ENCODE measurements around the gene CLCC1. TPM values are rescaled to one million over a fixed set of nuclear protein-coding genes. Genes with fewer than 3 reads are reported as not detected.

CLCC1 gene
- total RNA-seq, 1 experiment from 2014 or later, result 14.3 TPM

DNA sequence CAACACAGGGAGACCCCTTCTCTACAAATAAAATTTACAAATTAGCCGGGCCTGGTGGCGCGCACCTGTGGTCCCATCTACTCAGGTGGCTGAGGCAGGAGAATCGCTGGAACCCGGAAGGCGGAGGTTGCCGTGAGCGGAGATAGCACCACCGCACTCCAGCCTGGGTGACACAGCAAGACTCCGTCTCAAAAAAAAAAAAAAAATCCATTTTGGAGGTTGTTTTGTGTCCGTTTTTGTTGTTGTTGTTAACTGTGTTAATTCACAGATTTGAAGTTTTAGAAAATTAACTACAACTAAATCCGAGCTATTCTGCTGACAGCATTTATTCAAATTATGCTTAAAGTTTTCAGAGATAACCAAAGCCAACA is 618 bp downstream of the CLCC1 start:
- ChIA-PET POLR2A (no interaction called here), CTCF (no interaction called here), RAD21 (ENCODE audit: low non-redundant PET in 1 of 2, low total read pairs in 2 of 2, uncharacterized antibody in 2 of 2, unreplicated experiment in 2 of 2) (interaction anchor here in 1 of 2 experiments (0.6 kb wide), 1 partner anchor 189 kb away, joined by 3 read pairs; no protein-coding TSS in a partner anchor)
- Histone ChIP-seq H3K9ac (ENCODE audit: low read length) (peak overlapping the region; percentile 83), H2AFZ (ENCODE audit: low read depth, low read length, poor library complexity, severe bottlenecking) (no peak overlapping the region), H3K9me3 (ENCODE audit: control insufficient read depth in 1 of 2, insufficient read depth in 1 of 2, low read depth in 1 of 2, low read length in 2 of 2) (no peaks in the 10 kb centered on the region), H3K27ac (ENCODE audit: low read depth, low read length) (peak overlapping the region; percentile 95), H4K20me1 (ENCODE audit: insufficient read depth) (no peaks in the 10 kb centered on the region), H3K9me2 (ENCODE audit: insufficient read depth) (no peaks in the 10 kb centered on the region), H3K79me2 (ENCODE audit: insufficient read depth, low read length) (peaks cover 43% of the 10 kb centered on the region), H3K27me3 (ENCODE audit: insufficient read depth, low read length) (no peaks in the 10 kb centered on the region), H3K36me3 (ENCODE audit: control insufficient read depth in 1 of 2, insufficient read depth in 2 of 2, low read length in 2 of 2) (no peaks in the 10 kb centered on the region; a peak in 2 of 4 replicates), H3K4me1 (ENCODE audit: control insufficient read depth in 1 of 2, insufficient read depth in 2 of 2, low read length in 2 of 2) (peaks cover 4 to 16% of the 10 kb centered on the region in 2 experiments; a peak in 3 of 4 replicates), H3K4me3 (replicated peaks in 1 of 2; ENCODE audit: low read depth in 1 of 2, low read length in 2 of 2) (peak overlapping the region; percentile 77 to 87), H3K4me2 (ENCODE audit: low read length) (peak overlapping the region; percentile 86)
- DNase-seq (ENCODE audit: low read depth, low spot score) (no peak), ATAC-seq (peak; percentile 34; the same call in 1 of the 2 replicates)
- TF ChIP-seq EGR1 (IDR thresholded peaks at IDR 0.05; ENCODE audit: low read depth), result no peak
- TF ChIP-seq, protein P1, sequence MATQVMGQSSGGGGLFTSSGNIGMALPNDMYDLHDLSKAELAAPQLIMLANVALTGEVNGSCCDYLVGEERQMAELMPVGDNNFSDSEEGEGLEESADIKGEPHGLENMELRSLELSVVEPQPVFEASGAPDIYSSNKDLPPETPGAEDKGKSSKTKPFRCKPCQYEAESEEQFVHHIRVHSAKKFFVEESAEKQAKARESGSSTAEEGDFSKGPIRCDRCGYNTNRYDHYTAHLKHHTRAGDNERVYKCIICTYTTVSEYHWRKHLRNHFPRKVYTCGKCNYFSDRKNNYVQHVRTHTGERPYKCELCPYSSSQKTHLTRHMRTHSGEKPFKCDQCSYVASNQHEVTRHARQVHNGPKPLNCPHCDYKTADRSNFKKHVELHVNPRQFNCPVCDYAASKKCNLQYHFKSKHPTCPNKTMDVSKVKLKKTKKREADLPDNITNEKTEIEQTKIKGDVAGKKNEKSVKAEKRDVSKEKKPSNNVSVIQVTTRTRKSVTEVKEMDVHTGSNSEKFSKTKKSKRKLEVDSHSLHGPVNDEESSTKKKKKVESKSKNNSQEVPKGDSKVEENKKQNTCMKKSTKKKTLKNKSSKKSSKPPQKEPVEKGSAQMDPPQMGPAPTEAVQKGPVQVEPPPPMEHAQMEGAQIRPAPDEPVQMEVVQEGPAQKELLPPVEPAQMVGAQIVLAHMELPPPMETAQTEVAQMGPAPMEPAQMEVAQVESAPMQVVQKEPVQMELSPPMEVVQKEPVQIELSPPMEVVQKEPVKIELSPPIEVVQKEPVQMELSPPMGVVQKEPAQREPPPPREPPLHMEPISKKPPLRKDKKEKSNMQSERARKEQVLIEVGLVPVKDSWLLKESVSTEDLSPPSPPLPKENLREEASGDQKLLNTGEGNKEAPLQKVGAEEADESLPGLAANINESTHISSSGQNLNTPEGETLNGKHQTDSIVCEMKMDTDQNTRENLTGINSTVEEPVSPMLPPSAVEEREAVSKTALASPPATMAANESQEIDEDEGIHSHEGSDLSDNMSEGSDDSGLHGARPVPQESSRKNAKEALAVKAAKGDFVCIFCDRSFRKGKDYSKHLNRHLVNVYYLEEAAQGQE (IDR thresholded peaks at IDR 0.05; ENCODE audit: low read depth), result no peak
- TF ChIP-seq, protein P2, sequence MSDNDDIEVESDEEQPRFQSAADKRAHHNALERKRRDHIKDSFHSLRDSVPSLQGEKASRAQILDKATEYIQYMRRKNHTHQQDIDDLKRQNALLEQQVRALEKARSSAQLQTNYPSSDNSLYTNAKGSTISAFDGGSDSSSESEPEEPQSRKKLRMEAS (IDR thresholded peaks at IDR 0.05), result no peak
- TF ChIP-seq ZFX (IDR thresholded peaks at IDR 0.05), result no peak
- TF ChIP-seq, protein P3, sequence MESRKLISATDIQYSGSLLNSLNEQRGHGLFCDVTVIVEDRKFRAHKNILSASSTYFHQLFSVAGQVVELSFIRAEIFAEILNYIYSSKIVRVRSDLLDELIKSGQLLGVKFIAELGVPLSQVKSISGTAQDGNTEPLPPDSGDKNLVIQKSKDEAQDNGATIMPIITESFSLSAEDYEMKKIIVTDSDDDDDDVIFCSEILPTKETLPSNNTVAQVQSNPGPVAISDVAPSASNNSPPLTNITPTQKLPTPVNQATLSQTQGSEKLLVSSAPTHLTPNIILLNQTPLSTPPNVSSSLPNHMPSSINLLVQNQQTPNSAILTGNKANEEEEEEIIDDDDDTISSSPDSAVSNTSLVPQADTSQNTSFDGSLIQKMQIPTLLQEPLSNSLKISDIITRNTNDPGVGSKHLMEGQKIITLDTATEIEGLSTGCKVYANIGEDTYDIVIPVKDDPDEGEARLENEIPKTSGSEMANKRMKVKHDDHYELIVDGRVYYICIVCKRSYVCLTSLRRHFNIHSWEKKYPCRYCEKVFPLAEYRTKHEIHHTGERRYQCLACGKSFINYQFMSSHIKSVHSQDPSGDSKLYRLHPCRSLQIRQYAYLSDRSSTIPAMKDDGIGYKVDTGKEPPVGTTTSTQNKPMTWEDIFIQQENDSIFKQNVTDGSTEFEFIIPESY (IDR thresholded peaks at IDR 0.05; ENCODE audit: extremely low read depth, insufficient replicate concordance, low read length), result no peak
- no peak for TF ChIP-seq EZH2phosphoT487 (IDR thresholded peaks at IDR 0.05; ENCODE audit: borderline replicate concordance)
- no peak for TF ChIP-seq SP1 (IDR thresholded peaks at IDR 0.05; ENCODE audit: low read depth)
- no peak for TF ChIP-seq FOSL1 (IDR thresholded peaks at IDR 0.05; ENCODE audit: low read depth)
- TF ChIP-seq SIN3A (IDR thresholded peaks at IDR 0.05; ENCODE audit: low read depth), result no peak
- intact Hi-C loops (cut with micrococcal nuclease), result loop anchor here (5.0 kb wide), 1 partner anchor 150 kb away; the partner anchor contains the start of gene ELAPOR1
- BruUV-seq (replicated peaks), result TSS peak; percentile 51
